Measurements from ENCODE around the gene REV3L. TPM values are rescaled to one million over a fixed set of nuclear protein-coding genes. Genes with fewer than 3 reads are reported as not detected.
A peak's percentile ranks its signal among the peaks of the same experiment; 100 is the strongest.
"Not testable (repeated sequence)": the region's sequence is repeated elsewhere in the genome, so short reads cannot be mapped to it uniquely, and the experiment has no call there.

Gene REV3L
- total RNA-seq, 1 donor from 2014 or later: 22.2 TPM

- no peaks in the 10 kb centered on the region for H3K27me3 Mint-ChIP-seq (ENCODE audit: low read depth)
- no peak for TF ChIP-seq CTCF (conservative IDR thresholded peaks at IDR 0.05)
- no peaks in the 10 kb centered on the region for H3K36me3 Mint-ChIP-seq (ENCODE audit: low read depth)
- no peak overlapping the region for H3K27ac Mint-ChIP-seq (ENCODE audit: unreplicated experiment)
- H3K4me3 Mint-ChIP-seq: peak overlapping the region; percentile 61
- DNase-seq (ENCODE audit: low read depth, low spot score): no peak
- H3K9me3 Mint-ChIP-seq: no peaks in the 10 kb centered on the region
- peaks cover 40% of the 10 kb centered on the region for H3K4me1 Mint-ChIP-seq
Observed at GRCh38 chr6:111478749-111479148, 4.3 kb downstream of the REV3L start.

- Mint-ChIP-seq H3K36me3 (ENCODE audit: low read depth) (no peaks in the 10 kb centered on the region), H3K4me3 (no peak overlapping the region), H3K27ac (ENCODE audit: unreplicated experiment) (no peak overlapping the region), H3K9me3 (no peaks in the 10 kb centered on the region), H3K4me1 (peaks cover 40% of the 10 kb centered on the region), H3K27me3 (ENCODE audit: low read depth) (no peaks in the 10 kb centered on the region)
- DNase-seq (ENCODE audit: low read depth, low spot score): no peak
- no peak for TF ChIP-seq CTCF (conservative IDR thresholded peaks at IDR 0.05)
Observed at GRCh38 chr6:111478064-111478476, 4.9 kb downstream of the REV3L start.

- H3K4me1 Mint-ChIP-seq: peaks cover 40% of the 10 kb centered on the region
- no peak for DNase-seq (ENCODE audit: low read depth, low spot score)
- no peaks in the 10 kb centered on the region for H3K9me3 Mint-ChIP-seq
- peak overlapping the region; percentile 14 for H3K4me3 Mint-ChIP-seq
- H3K27ac Mint-ChIP-seq (ENCODE audit: unreplicated experiment): no peak overlapping the region
- H3K27me3 Mint-ChIP-seq (ENCODE audit: low read depth): no peaks in the 10 kb centered on the region
- no peaks in the 10 kb centered on the region for H3K36me3 Mint-ChIP-seq (ENCODE audit: low read depth)
- no peak for TF ChIP-seq CTCF (conservative IDR thresholded peaks at IDR 0.05)
Observed at GRCh38 chr6:111477481-111477938, 5.5 kb downstream of the REV3L start.

GRCh38 chr6:111476061-111476460 lies 7.0 kb downstream of the REV3L start:
- not testable (repeated sequence) for H3K9me3 Mint-ChIP-seq; DNase-seq (ENCODE audit: low read depth, low spot score); H3K36me3 Mint-ChIP-seq (ENCODE audit: low read depth); H3K4me3 Mint-ChIP-seq; H3K27me3 Mint-ChIP-seq (ENCODE audit: low read depth); H3K27ac Mint-ChIP-seq (ENCODE audit: unreplicated experiment)
- peaks cover 34% of the 10 kb centered on the region for H3K4me1 Mint-ChIP-seq

- H3K4me1 Mint-ChIP-seq: peaks cover 28% of the 10 kb centered on the region
- no peak for DNase-seq (ENCODE audit: low read depth, low spot score)
Observed at GRCh38 chr6:111474771-111475170, 8.2 kb downstream of the REV3L start.

GRCh38 chr6:111474106-111474505 lies 8.9 kb downstream of the REV3L start:
- TF ChIP-seq CTCF (conservative IDR thresholded peaks at IDR 0.05): no peak
- Mint-ChIP-seq H3K36me3 (ENCODE audit: low read depth) (no peaks in the 10 kb centered on the region), H3K4me1 (peaks cover 28% of the 10 kb centered on the region), H3K4me3 (no peak overlapping the region), H3K9me3 (no peaks in the 10 kb centered on the region), H3K27me3 (ENCODE audit: low read depth) (no peaks in the 10 kb centered on the region), H3K27ac (ENCODE audit: unreplicated experiment) (no peak overlapping the region)
- DNase-seq (ENCODE audit: low read depth, low spot score): no peak

More at GRCh38 chr6:111474771-111475170, 8.2 kb downstream of the REV3L start:
- no peak overlapping the region for H3K27ac Mint-ChIP-seq (ENCODE audit: unreplicated experiment)
- H3K36me3 Mint-ChIP-seq (ENCODE audit: low read depth): no peaks in the 10 kb centered on the region
- no peak overlapping the region for H3K4me3 Mint-ChIP-seq
- no peaks in the 10 kb centered on the region for H3K27me3 Mint-ChIP-seq (ENCODE audit: low read depth)
- TF ChIP-seq CTCF (conservative IDR thresholded peaks at IDR 0.05): no peak
- H3K9me3 Mint-ChIP-seq: no peaks in the 10 kb centered on the region
